Measurements from ENCODE around the gene ZBTB8B.

Gene ZBTB8B

DNA sequence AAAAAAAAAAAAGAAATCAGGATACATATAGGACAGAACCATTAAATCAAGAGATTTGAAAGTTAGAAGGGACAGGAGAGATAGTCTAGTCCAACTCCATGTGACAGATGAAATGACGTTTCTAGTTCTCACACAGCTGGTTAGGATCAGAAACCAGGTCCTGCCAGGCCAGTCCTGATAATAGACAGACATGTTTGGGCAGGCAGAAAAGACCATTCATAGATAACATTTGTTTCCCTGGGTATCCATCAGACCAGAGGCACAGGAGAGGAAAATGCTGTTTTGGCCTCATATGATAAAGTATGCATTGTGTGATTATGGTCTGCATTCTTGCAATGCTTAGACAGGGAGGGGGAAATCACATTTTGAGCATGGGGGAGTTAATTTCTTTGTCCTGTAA, 29.3 kb downstream of the ZBTB8B start:
- ChIA-PET CTCF (no interaction called here), POLR2A (no interaction called here)
- TF ChIP-seq ZFP41 (tag by site-specific recombination; IDR thresholded peaks at IDR 0.05; ENCODE audit: borderline replicate concordance) (no peak), OSR2 (tag by site-specific recombination; IDR thresholded peaks at IDR 0.05) (no peak), ZNF184 (tag by site-specific recombination; IDR thresholded peaks at IDR 0.05) (no peak), ZNF785 (tag by site-specific recombination; IDR thresholded peaks at IDR 0.05) (no peak), ZNF121 (tag by site-specific recombination; IDR thresholded peaks at IDR 0.05) (no peak), ZBTB17 (tag by site-specific recombination; IDR thresholded peaks at IDR 0.05) (peak; percentile 70), ZEB2 (tag by site-specific recombination; IDR thresholded peaks at IDR 0.05) (0 out of 2 replicates have a peak, but pooled peaks have one; percentile 11), ZBTB8A (tag by site-specific recombination; IDR thresholded peaks at IDR 0.05) (no peak), FEZF1 (tag by site-specific recombination; IDR thresholded peaks at IDR 0.05) (peak; percentile 13; the same call in 1 of the 2 replicates), ZNF335 (tag by site-specific recombination; conservative IDR thresholded peaks at IDR 0.05) (0 out of 2 replicates have a peak, but pooled peaks have one; percentile 2), GLIS1 (tag by site-specific recombination; IDR thresholded peaks at IDR 0.05) (no peak), ZNF24 (tag by site-specific recombination; IDR thresholded peaks at IDR 0.05) (no peak), ZNF585B (tag by site-specific recombination; IDR thresholded peaks at IDR 0.05) (0 out of 2 replicates have a peak, but pooled peaks have one; percentile 20)
- TF ChIP-seq, protein P1, sequence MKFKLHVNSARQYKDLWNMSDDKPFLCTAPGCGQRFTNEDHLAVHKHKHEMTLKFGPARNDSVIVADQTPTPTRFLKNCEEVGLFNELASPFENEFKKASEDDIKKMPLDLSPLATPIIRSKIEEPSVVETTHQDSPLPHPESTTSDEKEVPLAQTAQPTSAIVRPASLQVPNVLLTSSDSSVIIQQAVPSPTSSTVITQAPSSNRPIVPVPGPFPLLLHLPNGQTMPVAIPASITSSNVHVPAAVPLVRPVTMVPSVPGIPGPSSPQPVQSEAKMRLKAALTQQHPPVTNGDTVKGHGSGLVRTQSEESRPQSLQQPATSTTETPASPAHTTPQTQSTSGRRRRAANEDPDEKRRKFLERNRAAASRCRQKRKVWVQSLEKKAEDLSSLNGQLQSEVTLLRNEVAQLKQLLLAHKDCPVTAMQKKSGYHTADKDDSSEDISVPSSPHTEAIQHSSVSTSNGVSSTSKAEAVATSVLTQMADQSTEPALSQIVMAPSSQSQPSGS (tag by site-specific recombination; IDR thresholded peaks at IDR 0.05; ENCODE audit: low read depth) = no peak
- TF ChIP-seq, protein P2, sequence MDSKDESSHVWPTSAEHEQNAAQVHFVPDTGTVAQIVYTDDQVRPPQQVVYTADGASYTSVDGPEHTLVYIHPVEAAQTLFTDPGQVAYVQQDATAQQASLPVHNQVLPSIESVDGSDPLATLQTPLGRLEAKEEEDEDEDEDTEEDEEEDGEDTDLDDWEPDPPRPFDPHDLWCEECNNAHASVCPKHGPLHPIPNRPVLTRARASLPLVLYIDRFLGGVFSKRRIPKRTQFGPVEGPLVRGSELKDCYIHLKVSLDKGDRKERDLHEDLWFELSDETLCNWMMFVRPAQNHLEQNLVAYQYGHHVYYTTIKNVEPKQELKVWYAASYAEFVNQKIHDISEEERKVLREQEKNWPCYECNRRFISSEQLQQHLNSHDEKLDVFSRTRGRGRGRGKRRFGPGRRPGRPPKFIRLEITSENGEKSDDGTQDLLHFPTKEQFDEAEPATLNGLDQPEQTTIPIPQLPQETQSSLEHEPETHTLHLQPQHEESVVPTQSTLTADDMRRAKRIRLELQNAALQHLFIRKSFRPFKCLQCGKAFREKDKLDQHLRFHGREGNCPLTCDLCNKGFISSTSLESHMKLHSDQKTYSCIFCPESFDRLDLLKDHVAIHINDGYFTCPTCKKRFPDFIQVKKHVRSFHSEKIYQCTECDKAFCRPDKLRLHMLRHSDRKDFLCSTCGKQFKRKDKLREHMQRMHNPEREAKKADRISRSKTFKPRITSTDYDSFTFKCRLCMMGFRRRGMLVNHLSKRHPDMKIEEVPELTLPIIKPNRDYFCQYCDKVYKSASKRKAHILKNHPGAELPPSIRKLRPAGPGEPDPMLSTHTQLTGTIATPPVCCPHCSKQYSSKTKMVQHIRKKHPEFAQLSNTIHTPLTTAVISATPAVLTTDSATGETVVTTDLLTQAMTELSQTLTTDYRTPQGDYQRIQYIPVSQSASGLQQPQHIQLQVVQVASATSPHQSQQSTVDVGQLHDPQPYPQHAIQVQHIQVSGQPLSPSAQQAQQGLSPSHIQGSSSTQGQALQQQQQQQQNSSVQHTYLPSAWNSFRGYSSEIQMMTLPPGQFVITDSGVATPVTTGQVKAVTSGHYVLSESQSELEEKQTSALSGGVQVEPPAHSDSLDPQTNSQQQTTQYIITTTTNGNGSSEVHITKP (tag by site-specific recombination; IDR thresholded peaks at IDR 0.05) = peak; percentile 92
- TF ChIP-seq, protein P3, sequence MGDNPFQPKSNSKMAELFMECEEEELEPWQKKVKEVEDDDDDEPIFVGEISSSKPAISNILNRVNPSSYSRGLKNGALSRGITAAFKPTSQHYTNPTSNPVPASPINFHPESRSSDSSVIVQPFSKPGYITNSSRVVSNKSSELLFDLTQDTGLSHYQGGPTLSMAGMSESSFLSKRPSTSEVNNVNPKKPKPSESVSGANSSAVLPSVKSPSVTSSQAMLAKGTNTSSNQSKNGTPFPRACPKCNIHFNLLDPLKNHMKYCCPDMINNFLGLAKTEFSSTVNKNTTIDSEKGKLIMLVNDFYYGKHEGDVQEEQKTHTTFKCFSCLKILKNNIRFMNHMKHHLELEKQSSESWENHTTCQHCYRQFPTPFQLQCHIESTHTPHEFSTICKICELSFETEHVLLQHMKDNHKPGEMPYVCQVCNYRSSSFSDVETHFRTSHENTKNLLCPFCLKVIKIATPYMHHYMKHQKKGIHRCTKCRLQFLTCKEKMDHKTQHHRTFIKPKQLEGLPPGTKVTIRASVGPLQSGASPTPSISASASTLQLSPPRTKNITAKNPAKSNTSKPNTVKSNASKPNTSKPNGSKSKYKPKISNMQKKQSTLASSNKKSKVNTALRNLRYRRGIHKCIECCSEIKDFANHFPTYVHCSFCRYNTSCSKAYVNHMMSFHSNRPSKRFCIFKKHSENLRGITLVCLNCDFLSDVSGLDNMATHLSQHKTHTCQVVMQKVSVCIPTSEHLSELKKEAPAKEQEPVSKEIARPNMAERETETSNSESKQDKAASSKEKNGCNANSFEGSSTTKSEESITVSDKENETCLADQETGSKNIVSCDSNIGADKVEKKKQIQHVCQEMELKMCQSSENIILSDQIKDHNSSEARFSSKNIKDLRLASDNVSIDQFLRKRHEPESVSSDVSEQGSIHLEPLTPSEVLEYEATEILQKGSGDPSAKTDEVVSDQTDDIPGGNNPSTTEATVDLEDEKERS (tag by site-specific recombination; IDR thresholded peaks at IDR 0.05) = no peak
- TF ChIP-seq, protein P4, sequence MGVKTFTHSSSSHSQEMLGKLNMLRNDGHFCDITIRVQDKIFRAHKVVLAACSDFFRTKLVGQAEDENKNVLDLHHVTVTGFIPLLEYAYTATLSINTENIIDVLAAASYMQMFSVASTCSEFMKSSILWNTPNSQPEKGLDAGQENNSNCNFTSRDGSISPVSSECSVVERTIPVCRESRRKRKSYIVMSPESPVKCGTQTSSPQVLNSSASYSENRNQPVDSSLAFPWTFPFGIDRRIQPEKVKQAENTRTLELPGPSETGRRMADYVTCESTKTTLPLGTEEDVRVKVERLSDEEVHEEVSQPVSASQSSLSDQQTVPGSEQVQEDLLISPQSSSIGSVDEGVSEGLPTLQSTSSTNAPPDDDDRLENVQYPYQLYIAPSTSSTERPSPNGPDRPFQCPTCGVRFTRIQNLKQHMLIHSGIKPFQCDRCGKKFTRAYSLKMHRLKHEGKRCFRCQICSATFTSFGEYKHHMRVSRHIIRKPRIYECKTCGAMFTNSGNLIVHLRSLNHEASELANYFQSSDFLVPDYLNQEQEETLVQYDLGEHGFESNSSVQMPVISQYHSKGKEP (tag by site-specific recombination; IDR thresholded peaks at IDR 0.05) = no peak
- TF ChIP-seq, protein P5, sequence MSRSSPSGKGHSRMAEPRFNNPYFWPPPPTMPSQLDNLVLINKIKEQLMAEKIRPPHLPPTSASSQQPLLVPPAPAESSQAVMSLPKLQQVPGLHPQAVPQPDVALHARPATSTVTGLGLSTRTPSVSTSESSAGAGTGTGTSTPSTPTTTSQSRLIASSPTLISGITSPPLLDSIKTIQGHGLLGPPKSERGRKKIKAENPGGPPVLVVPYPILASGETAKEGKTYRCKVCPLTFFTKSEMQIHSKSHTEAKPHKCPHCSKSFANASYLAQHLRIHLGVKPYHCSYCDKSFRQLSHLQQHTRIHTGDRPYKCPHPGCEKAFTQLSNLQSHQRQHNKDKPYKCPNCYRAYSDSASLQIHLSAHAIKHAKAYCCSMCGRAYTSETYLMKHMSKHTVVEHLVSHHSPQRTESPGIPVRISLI (tag by site-specific recombination; IDR thresholded peaks at IDR 0.05) = 0 out of 2 replicates have a peak, but pooled peaks have one; percentile 14
- H3K27ac ChIP-seq (ENCODE audit: extremely low read depth, low read depth, low read length) = no peak overlapping the region
- H3K4me1 ChIP-seq (ENCODE audit: control insufficient read depth, insufficient read depth, low read length) = peaks cover 3% of the 10 kb centered on the region; the same call in 1 of the 2 replicates
- H3K4me3 ChIP-seq (ENCODE audit: low read depth, low read length) = no peak overlapping the region
- H3K36me3 ChIP-seq (ENCODE audit: control insufficient read depth in 2 of 2, insufficient read depth in 1 of 2, low read length in 2 of 2) = no peaks in the 10 kb centered on the region
- no peaks in the 10 kb centered on the region for H3K9me3 ChIP-seq (ENCODE audit: control insufficient read depth, insufficient read depth, low read depth, low read length)

All from HEK293 (cell line).